GM18520 (cell line): ENCODE results near the gene ATP13A1.
"Not testable (repeated sequence)": the region's sequence is repeated elsewhere in the genome, so short reads cannot be mapped to it uniquely, and the experiment has no call there.

Experiments
- ATAC-seq: cut with Tn5 transposase; IDR thresholded peaks from one replicate; pipeline ENCODE4 v1.9.1; 2021; ENCODE audit not compliant: unreplicated experiment

ATP13A1 gene

GRCh38 chr19:19665420-19665948 lies 2.0 kb upstream of the ATP13A1 start:
- not testable (repeated sequence) for ATAC-seq

- ATAC-seq: no peak
These were observed 613 bp downstream of the ATP13A1 start for GRCh38 chr19:19662871-19663255.

GRCh38 chr19:19662344-19662743 lies 1.1 kb downstream of the ATP13A1 start:
- ATAC-seq: no peak

GRCh38 chr19:19661675-19662251 lies 1.7 kb downstream of the ATP13A1 start:
- ATAC-seq: peak; percentile 34

- ATAC-seq: no peak
These were observed 2.3 kb downstream of the ATP13A1 start for GRCh38 chr19:19661141-19661674.

- ATAC-seq: no peak
These were observed 3.7 kb downstream of the ATP13A1 start for GRCh38 chr19:19659646-19660245.

GRCh38 chr19:19657397-19657783 lies 6.1 kb downstream of the ATP13A1 start:
- no peak for ATAC-seq

GRCh38 chr19:19656451-19657396 lies 6.8 kb downstream of the ATP13A1 start:
- ATAC-seq: no peak

- ATAC-seq: no peak
These were observed 7.7 kb downstream of the ATP13A1 start for GRCh38 chr19:19655641-19656343.

GRCh38 chr19:19655051-19655594 lies 8.4 kb downstream of the ATP13A1 start:
- ATAC-seq: no peak

GRCh38 chr19:19654441-19654840 lies 9.0 kb downstream of the ATP13A1 start:
- ATAC-seq: no peak

- no peak for ATAC-seq
These were observed 9.8 kb downstream of the ATP13A1 start for GRCh38 chr19:19653597-19654147.

- ATAC-seq: no peak
These were observed 10.8 kb downstream of the ATP13A1 start for GRCh38 chr19:19652482-19653295.

- ATAC-seq: no peak
These were observed 12.4 kb downstream of the ATP13A1 start for GRCh38 chr19:19651076-19651475.

GRCh38 chr19:19650331-19650730 lies 13.1 kb downstream of the ATP13A1 start:
- ATAC-seq: no peak

GRCh38 chr19:19649580-19649995 lies 13.9 kb downstream of the ATP13A1 start:
- no peak for ATAC-seq

GRCh38 chr19:19649155-19649554 lies 14.3 kb downstream of the ATP13A1 start:
- no peak for ATAC-seq

GRCh38 chr19:19647037-19647835 lies 16.2 kb downstream of the ATP13A1 start:
- no peak for ATAC-seq
